GM19324 (cell line): ENCODE results near the gene KRTAP10-12.
"Not testable (repeated sequence)": the region's sequence is repeated elsewhere in the genome, so short reads cannot be mapped to it uniquely, and the experiment has no call there.

Experiments
- ATAC-seq: cut with Tn5 transposase; IDR thresholded peaks from one replicate; pipeline ENCODE4 v1.9.1; 2021; ENCODE audit warnings: mild to moderate bottlenecking, moderate library complexity; ENCODE audit not compliant: unreplicated experiment, low FRiP score

KRTAP10-12 gene, protein sequence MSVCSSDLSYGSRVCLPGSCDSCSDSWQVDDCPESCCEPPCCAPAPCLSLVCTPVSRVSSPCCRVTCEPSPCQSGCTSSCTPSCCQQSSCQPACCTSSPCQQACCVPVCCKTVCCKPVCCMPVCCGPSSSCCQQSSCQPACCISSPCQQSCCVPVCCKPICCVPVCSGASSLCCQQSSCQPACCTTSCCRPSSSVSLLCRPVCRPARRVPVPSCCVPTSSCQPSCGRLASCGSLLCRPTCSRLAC

DNA sequence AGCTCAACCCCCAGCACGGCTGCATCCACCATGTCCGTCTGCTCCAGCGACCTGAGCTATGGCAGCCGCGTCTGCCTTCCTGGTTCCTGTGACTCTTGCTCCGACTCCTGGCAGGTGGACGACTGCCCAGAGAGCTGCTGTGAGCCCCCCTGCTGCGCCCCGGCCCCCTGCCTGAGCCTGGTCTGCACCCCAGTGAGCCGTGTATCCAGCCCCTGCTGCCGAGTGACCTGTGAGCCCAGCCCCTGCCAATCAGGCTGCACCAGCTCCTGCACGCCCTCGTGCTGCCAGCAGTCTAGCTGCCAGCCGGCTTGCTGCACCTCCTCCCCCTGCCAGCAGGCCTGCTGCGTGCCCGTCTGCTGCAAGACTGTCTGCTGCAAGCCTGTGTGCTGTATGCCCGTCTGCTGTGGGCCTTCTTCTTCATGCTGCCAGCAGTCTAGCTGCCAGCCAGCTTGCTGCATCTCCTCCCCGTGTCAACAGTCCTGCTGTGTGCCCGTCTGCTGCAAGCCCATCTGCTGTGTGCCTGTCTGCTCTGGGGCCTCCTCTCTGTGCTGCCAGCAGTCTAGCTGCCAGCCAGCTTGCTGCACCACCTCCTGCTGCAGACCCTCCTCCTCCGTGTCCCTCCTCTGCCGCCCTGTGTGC lies at the start of gene KRTAP10-12:
Gene KRTAP10-12, plus strand, starts transcription at position 1 of the 639 bp plus-strand sequence. Its CDS starts 30 bp downstream, at position 31.
- ATAC-seq = not testable (repeated sequence)

DNA sequence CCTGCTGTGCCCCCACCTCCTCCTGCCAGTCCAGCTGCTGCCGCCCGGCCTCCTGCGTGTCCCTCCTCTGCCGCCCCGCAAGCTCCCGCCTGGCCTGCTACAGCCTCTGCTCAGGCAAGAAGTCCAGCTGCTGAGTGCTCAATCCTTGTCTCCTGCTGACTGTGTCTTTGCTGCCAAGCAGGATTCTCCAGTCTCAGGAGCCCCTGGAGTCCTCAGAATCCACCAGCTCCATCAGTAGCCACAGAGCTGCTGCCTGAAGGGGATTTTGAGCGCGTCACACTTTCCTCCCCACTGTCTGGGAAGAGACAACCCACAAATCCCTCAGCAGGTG lies 49.8 kb upstream of the KRTAP10-12 start:
- no peak for ATAC-seq

GRCh38 chr21:44648557-44649311 lies 48.2 kb upstream of the KRTAP10-12 start:
- ATAC-seq = no peak

- ATAC-seq = no peak
Measured at GRCh38 chr21:44649521-44650100, 47.4 kb upstream of the KRTAP10-12 start.

DNA sequence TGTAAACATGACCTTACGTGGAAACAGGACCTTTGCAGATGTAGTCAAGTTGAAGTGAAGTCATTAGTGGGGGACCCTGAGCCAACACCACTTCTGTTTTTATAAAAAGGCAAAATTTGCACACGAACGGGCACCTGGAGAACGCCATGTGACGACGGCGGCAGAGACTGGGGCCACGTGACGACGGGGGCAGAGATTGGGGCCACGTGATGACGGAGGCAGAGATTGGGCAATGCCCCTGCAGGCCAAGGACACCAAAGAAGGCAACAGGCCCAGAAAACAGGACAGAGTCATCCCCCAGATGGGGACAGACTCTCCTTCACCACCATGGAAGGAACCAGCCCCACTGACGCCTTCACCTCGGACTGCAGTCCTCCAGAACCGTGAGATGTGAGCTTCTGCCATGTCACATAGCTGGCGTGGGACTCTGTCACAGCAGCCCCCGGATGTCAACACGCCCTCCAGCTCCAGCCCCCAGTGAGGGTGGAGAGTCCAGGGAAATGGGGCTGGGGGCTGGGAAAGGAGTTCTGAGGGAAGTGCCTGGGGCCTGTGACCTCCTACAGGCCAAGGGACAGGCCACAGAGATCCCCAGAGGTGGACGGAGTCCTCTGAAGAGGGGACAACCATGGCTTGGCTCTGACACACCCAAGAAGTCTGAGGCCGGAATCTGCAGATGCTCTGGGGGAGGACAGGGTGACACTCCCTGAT lies 46.6 kb upstream of the KRTAP10-12 start:
- ATAC-seq = no peak

DNA sequence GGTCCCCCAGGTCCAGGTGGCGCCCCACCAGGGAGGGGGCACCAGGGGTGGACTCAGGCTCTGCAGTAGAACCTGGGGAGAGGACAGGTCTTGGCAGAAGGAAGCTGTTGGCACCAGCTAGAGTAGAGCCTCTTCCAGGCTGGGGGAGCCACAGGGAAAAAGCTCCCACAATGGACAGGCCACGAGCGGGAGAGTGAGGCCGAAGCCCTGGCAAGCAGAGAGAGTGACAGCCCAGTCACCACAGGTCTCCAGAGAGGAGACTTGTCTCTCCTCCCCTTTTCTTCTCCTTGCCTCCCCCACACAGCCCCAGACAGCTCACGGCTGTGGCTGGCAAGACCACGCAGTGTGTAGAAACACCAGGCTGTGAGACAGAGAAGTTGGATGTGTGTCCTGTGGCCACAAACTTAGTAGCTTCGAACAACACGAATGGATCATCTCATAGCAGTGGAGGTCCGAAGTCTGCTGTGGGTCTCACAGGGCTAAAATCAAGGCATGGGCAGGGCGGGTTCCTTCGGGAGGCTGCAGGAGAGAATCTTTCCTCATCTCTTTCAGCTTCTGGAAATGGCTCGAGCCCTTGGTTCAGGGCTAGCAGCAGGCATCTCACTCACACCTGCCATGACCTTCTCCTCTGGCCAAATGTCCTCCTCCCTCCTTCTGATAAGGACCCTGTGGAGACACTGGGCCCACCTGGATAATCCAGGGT lies 45.8 kb upstream of the KRTAP10-12 start:
- ATAC-seq = no peak

- no peak for ATAC-seq
Measured at GRCh38 chr21:44653123-44653522, 43.8 kb upstream of the KRTAP10-12 start.

DNA sequence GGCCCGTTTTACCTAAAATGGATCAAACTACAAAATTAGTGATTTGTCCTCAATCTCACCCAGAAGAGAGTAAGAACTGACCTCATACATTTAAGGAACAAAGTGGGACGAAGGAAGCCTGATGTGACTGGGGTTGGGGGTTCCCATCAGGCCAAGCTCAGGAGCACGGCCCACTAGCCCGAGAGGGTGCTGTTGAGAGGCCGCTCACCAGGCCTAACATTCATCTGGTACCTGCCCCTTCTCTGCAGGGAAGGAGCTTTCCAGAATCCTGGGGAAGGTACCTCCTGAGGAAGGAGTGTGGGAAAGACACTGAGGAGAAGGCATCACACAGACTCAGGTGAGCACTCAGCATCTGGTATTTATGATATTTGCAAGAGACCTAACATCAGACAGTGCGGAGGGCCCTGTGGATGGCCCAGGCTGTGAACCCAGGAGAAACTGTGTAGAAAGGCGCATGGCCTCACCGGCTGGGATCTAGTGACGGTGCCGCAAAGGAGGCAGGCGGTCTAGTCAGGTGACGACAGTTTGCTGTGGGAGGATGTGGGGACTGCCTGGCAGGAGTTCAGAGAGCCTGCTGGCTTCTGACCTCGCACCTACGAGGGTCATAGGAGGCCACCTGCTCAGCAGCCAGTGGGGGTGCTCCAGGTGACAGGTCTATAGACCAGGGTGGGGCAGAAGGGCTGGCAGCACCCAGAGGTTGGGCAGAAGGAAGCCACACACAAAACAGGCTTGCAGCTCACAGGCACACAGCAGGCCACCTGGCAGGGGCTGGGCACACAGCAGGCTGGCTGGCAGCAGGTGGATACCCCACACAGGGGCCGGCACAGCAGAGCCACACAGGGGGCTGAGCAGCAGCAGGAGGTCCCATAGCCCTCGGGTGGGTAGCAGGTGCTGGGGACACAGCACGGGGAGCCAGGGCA lies 43.1 kb upstream of the KRTAP10-12 start:
- ATAC-seq = no peak

DNA sequence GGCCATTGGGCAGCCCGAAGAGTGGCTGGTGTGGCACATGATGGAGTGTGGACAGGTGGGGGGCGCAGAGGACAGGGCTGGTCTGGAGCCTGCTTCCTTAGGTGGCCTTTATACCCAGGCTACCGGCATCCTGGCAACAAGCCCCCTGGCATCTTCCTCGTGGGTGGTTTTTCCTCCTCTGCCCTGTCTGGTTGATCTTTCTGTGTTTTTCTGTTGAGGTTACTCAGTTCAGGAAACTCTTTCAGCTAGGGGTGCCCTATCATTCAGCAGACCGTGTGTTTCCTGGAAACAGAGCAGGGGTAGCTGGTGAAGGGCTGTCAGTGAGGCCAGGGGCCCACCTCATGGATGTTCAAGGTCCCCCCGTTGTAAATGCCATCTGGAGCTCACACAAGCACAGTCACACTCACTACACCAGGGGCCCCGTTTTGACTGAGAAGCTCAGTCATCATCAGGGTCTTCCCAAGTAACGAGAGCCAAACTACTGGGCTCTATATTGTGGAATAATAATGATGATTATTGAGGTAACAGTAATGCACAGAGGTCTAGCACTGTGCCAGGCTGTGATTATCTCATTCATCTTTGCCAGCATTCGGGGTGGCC lies 42.3 kb upstream of the KRTAP10-12 start, which contains the start of gene KRTAP12-4:
Gene KRTAP12-4, minus strand, starts transcription at position 84 of the 600 bp plus-strand sequence. Its CDS starts 45 bp downstream, at position 39.
- no peak for ATAC-seq

- ATAC-seq = no peak
Measured at GRCh38 chr21:44656868-44657267, 40.1 kb upstream of the KRTAP10-12 start.

- ATAC-seq = no peak
Measured at GRCh38 chr21:44657635-44658540, 39.1 kb upstream of the KRTAP10-12 start, which contains the start of gene KRTAP12-3. TSS of gene KRTAP12-3 (plus strand) at chr21:44657932. CDS start at chr21:44657980, 48 bp downstream.

GRCh38 chr21:44658541-44658910 lies 38.4 kb upstream of the KRTAP10-12 start:
- ATAC-seq = no peak

DNA sequence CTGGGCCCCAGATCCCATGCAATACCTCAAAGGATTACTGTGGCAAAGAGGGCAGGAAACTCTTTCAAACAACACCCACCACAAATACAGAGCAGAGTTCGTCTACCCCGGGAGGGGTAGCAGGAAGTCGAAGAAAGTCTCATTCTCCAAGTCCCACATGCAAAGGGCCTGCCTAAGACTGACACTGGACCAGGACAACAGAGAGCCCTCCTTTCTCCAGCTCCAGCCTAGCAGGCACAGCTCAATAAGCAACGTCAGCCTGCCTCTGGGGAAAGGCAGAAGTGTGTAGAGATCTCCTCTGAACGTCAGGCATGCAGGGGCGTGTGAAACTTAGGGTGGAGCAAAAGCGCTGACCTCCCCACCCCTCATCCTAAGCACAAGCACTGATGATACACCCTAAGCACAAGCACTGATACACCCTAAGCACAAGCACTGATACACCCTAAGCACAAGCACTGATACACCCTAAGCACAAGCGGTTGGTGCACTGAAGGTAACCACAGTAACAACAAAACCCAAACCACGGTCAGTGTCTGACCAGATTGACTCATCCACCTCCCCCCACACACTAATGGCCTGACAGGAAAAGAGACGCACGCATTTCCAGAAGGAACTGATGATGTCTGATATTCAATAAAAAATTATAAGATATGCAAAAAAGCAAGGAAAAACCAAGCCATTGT lies 37.9 kb upstream of the KRTAP10-12 start:
- no peak for ATAC-seq

GRCh38 chr21:44661567-44661966 lies 35.4 kb upstream of the KRTAP10-12 start:
- not testable (repeated sequence) for ATAC-seq

DNA sequence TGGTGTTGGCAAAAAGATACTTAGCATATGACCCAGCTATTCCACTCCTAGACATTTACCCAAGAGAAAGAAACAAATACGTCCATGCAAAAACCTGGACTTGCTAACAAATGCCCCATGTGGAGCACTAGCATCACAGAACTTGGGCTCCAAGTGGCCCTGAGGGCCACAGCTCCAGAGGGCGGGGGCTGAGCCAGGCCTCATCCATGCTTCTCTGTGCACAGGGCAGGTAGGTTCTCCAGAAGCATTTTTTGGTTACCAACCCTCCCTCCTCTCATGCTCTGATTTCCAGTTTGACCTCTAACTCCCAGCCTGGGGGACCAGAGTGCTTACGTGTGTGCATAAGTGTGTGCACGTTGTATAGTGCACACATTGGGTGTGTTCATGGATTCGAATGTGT lies 32.3 kb upstream of the KRTAP10-12 start:
- no peak for ATAC-seq

DNA sequence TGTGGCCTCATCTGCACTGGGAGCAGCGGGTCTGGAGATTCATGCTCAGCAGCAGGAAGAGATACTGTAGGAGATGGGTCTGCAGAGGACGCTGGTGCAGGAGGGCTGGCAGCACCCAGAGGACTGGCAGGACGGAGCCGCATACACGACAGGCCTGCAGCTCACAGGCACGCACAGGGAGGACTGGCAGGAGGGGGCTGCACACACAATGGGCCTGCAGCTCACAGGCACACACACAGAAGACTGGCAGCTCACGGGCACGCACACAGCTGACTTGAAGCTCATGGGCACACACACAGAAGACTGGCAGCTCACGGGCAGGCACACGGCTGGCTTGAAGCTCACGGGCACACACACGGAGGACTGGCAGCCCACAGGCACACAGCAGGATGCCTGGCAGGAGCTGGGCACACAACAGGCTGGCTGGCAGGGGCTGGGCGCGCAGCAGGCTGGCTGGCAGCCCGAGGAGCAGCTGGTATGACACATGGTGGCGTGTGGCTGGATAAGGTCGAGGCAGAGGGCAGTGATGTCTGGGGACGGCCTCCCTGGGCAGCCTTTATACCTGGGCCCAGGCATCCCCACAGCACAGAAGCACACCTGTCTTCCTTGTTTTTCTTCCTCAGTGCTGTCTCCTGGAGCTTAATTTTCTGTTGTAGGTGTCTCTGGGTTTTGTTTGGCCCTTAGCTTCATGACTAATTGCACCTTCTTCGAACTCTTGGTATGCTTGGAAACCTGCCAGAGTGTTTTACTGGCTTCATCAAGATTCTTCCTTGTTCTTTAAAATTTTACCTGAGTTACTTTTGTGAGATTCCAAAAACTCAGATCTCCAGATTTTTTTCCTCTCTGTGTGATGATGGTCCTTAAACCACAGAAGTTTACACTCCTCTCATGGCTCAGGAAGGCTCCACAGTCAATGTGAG lies 30.3 kb upstream of the KRTAP10-12 start, which contains the start of gene KRTAP12-2:
Gene KRTAP12-2, minus strand, starts transcription at position 527 of the 920 bp plus-strand sequence. Its CDS starts 41 bp downstream, at position 486.
- no peak for ATAC-seq
